Pancreas (tissue), 10 donors: ENCODE measurements around the gene TAF8. TPM values are rescaled to one million over a fixed set of nuclear protein-coding genes. Genes with fewer than 3 reads are reported as not detected.

ENCODE experiments used
- ATAC-seq, 4 donors: fragments of 200-7000 bp; cut with Tn5 transposase; one replicate each; pipeline versions ENCODE4 v1.8.0 to v1.9.1; 2020; ENCODE audit warnings: mild to moderate bottlenecking in 4 of 4, moderate library complexity in 4 of 4
- DNase-seq, 6 donors: peaks; one replicate each; pipeline ENCODE4 v3.0.0-alpha.2; 2020
- FAIRE-seq: peaks from 2 replicates; lab custom pipeline; 2012; peaks lifted over from hg19 to GRCh38; lab: Jason Lieb, UNC
- H3K27ac ChIP-seq, 4 donors: fragments of 200-600 bp; sonication (generic); 1 replicate in 3 of 4; 2 replicates in 1 of 4; pipeline versions ENCODE4 v1.5.0 to v1.8.0; 2020
- H3K27me3 ChIP-seq, 4 donors: fragments of 200-600 bp; one replicate each; pipeline ENCODE4 v1.8.0; 2021
- H3K36me3 ChIP-seq, 3 donors: fragments of 200-600 bp; sonication (generic) in 1 of 3; one replicate each; pipeline versions ENCODE4 v1.5.0 to v1.8.0; 2020 to 2021
- H3K4me1 ChIP-seq, 3 donors: fragments of 200-600 bp; one replicate each; pipeline ENCODE4 v1.8.0; 2021
- H3K4me3 ChIP-seq, 4 donors: fragments of 200-600 bp; sonication (generic) in 2 of 4; one replicate each; pipeline versions ENCODE4 v1.5.0 to v1.8.0; 2020 to 2021
- H3K9me3 ChIP-seq, 4 donors: fragments of 200-600 bp; one replicate each; pipeline ENCODE4 v1.8.0; 2021
- CTCF ChIP-seq, 4 donors: fragments of 200-600 bp; sonication (generic) in 3 of 4; IDR thresholded peaks; one replicate each; pipeline versions ENCODE4 v1.5.0 to v1.8.0; 2021; ENCODE audit warnings: antibody characterized with exemption in 4 of 4
- WGBS, 2 donors: extraction: QIAGEN DNeasy Blood & Tissue Kit; methylation state at CpG; one replicate each; pipeline ENCODE4 v1.1.7; 2013; 5-methylcytosine and 5-hydroxymethylcytosine counted together
- intact Hi-C, 3 donors: fragments of 100-400 bp; cut with DNase I; formaldehyde crosslinking; loops; one replicate each; pipeline versions ENCODE4 v1.11.1 to v1.14.2; 2022
- polyA plus RNA-seq, 2 donors: library from polyadenylated mRNA; stranded (reverse); fragments of 200-250 nt; gene quantifications; one replicate each; pipeline ENCODE4 v1.2.3, GENCODE V29; 2013
- total RNA-seq, 6 donors: library from RNA; stranded (reverse); fragmentation: NEBNext Ultra II Directional in 4 of 6; extraction: Animal tissue kit (Norgen Biotek cat#: 25700) in 4 of 6; gene quantifications; one replicate each; pipeline versions ENCODE4 v1.2.1 to v1.2.4, GENCODE V29; 2021 to 2023
- donor health status: healthy with polysubstance abuse.
- donor health status: DM: no; HTN: no; CAD: no; lungs with moderate emphysema.
- donor health status: DM: no; HTN: no; CAD: no.
- donor health status: control.
- donor health status: control.
- donor health status: Bipolar disorder and iron deficiency.
- donor health status: DM: yes; HTN: yes; CAD: no.
- donor health status: DM: no; HTN: no; CAD: no.
- donor health status: DM: no; HTN: no; CAD: no.
- donor health status: DM: yes; HTN: yes; CAD: no.

The TAF8 gene
- total and polyA plus RNA-seq, 8 donors: 4.8 to 16.8 (median 8.4) TPM

GRCh38 chr6:42135722-42136121 lies 85.4 kb downstream of the TAF8 start:
- WGBS, 2 donors: 89 to 94% methylated on average over 2 of the region's 2 CpGs
- DNase-seq (no peak), ATAC-seq (no peak), FAIRE-seq (no peak)
- Histone ChIP-seq H3K4me3 (no peak overlapping the region), H3K27ac (no peak overlapping the region), H3K9me3 (no peaks in the 10 kb centered on the region), H3K36me3 (no peaks in the 10 kb centered on the region), H3K27me3 (no peaks in the 10 kb centered on the region), H3K4me1 (peaks cover 9 to 33% (median 28%) of the 10 kb centered on the region in 3 donors)
- intact Hi-C loops: no loop called here
- no peak for TF ChIP-seq CTCF (IDR thresholded peaks at IDR 0.05)

GRCh38 chr6:42136508-42137193 lies 86.3 kb downstream of the TAF8 start:
- Histone ChIP-seq H3K9me3 (no peaks in the 10 kb centered on the region), H3K27me3 (no peaks in the 10 kb centered on the region), H3K36me3 (no peaks in the 10 kb centered on the region), H3K4me3 (no peak overlapping the region), H3K4me1 (peaks cover 9 to 34% (median 29%) of the 10 kb centered on the region in 3 donors), H3K27ac (peak overlapping the region in 2 of 4 donors; percentile 62 to 76)
- ATAC-seq: peak in 3 of 4 donors; percentile 18 to 40 (median 31)
- WGBS, 2 donors: 65 to 68% methylated on average over 14 of the region's 14 CpGs
- intact Hi-C loops: no loop called here
- FAIRE-seq: no peak
- no peak for TF ChIP-seq CTCF (IDR thresholded peaks at IDR 0.05)
- no peak for DNase-seq

Other genes starting within 250 kb of the TAF8 start
- 1 to 10 TPM in 5 of 6 donors, under 1 TPM in 1; 0.98 to 2.4 (median 1.4) TPM for gene USP49, start 155.1 kb upstream of the TAF8 start, total RNA-seq
- gene USP49, start 155.1 kb upstream of the TAF8 start, polyA plus RNA-seq: 1 to 10 TPM; 1.5 TPM
- 10 to 100 TPM in 1 of 6 donors, 1 to 10 TPM in 5; 5.8 to 13.1 (median 8.7) TPM for gene MED20, start 129.4 kb upstream of the TAF8 start, total RNA-seq
- gene MED20, start 129.4 kb upstream of the TAF8 start, polyA plus RNA-seq: 1 to 10 TPM; 5.3 to 9.3 TPM
- 10 to 100 TPM in 1 of 6 donors, 1 to 10 TPM in 5; 4.7 to 18.6 (median 8.2) TPM for gene BYSL, start 129.0 kb upstream of the TAF8 start, total RNA-seq
- 10 to 100 TPM; 10.2 to 12.8 TPM for gene BYSL, start 129.0 kb upstream of the TAF8 start, polyA plus RNA-seq
- gene CCND3, start 108.7 kb upstream of the TAF8 start, total RNA-seq: 10 to 100 TPM; 14.2 to 41.3 (median 20.8) TPM
- 10 to 100 TPM; 32.5 to 56.6 TPM for gene CCND3, start 108.7 kb upstream of the TAF8 start, polyA plus RNA-seq
- gene C6orf132, start 92.1 kb downstream of the TAF8 start, total RNA-seq: 10 to 100 TPM; 10.5 to 21.6 (median 15.6) TPM
- 10 to 100 TPM in 1 of 2 donors, 1 to 10 TPM in 1; 6.1 to 16.7 TPM for gene C6orf132, start 92.1 kb downstream of the TAF8 start, polyA plus RNA-seq
- gene GUCA1A, start 122.8 kb downstream of the TAF8 start, total RNA-seq: under 1 TPM in 1 of 6 donors, not detected in 5; 0.12 TPM
- gene GUCA1A, start 122.8 kb downstream of the TAF8 start, polyA plus RNA-seq: not detected
- gene GUCA1B, start 144.4 kb downstream of the TAF8 start, total RNA-seq: under 1 TPM; 0.22 to 0.93 (median 0.51) TPM
- gene GUCA1B, start 144.4 kb downstream of the TAF8 start, polyA plus RNA-seq: under 1 TPM; 0.49 to 0.89 TPM
- 10 to 100 TPM in 4 of 6 donors, 1 to 10 TPM in 2; 7.7 to 12.5 (median 10.8) TPM for gene MRPS10, start 167.3 kb downstream of the TAF8 start, total RNA-seq
- gene MRPS10, start 167.3 kb downstream of the TAF8 start, polyA plus RNA-seq: 10 to 100 TPM in 1 of 2 donors, 1 to 10 TPM in 1; 6.7 to 12.4 TPM